PC-9 (cell line): ENCODE results near the gene MYO3B. TPM values are rescaled to one million over a fixed set of nuclear protein-coding genes. Genes with fewer than 3 reads are reported as not detected.

ENCODE experiments used
- BruUV-seq: library from RNA; stranded (reverse); fragments of 400-500 nt; replicated peaks from 2 replicates; lab custom pipeline; 2021; lab: Mats Ljungman, UMichigan
- CTCF ChIA-PET: fragments of 300-600 bp; sonication (Branson Sonifier 250); formaldehyde crosslinking; loops from one replicate; lab custom pipeline; 2022; ENCODE audit warnings: antibody characterized with exemption; lab: Charles Lee
- POLR2A ChIA-PET: fragments of 300-600 bp; sonication (Branson Sonifier 250); formaldehyde crosslinking; loops from one replicate; lab custom pipeline; 2022; ENCODE audit warnings: antibody characterized with exemption; ENCODE audit not compliant: unreplicated experiment; lab: Charles Lee
- DNase-seq, 2 experiments: peaks; one replicate each; pipeline versions ENCODE4 v3.0.0 to v3.0.0-alpha.2; 2015 to 2022; ENCODE audit warnings: mixed read lengths in 1 of 2
- H2AFZ ChIP-seq: fragments of 200-600 bp; sonication (generic); 2 replicates; pipeline ENCODE4 v1.8.1; 2017; ENCODE audit warnings: antibody characterized with exemption
- H3F3A ChIP-seq: fragments of 200-600 bp; sonication (generic); 2 replicates; pipeline ENCODE4 v1.8.1; 2017; ENCODE audit warnings: antibody characterized with exemption, mild to moderate bottlenecking, low read depth; ENCODE audit not compliant: insufficient read depth
- H3K27ac ChIP-seq: fragments of 200-600 bp; sonication (generic); 2 replicates; pipeline ENCODE4 v1.6.1; 2016; ENCODE audit warnings: mixed run types
- H3K27me3 ChIP-seq: fragments of 200-600 bp; sonication (generic); 2 replicates; pipeline ENCODE4 v1.6.1; 2016; ENCODE audit warnings: low read depth, mixed run types; ENCODE audit not compliant: insufficient read depth
- H3K36me3 ChIP-seq: fragments of 200-600 bp; sonication (generic); 2 replicates; pipeline ENCODE4 v1.6.1; 2016; ENCODE audit warnings: low read depth, mixed run types
- H3K4me1 ChIP-seq: fragments of 200-600 bp; sonication (generic); replicated peaks from 2 replicates; pipeline ENCODE4 v1.6.1; 2016; ENCODE audit warnings: mixed run types; ENCODE audit not compliant: insufficient read depth
- H3K4me2 ChIP-seq: fragments of 200-600 bp; sonication (generic); 2 replicates; pipeline ENCODE4 v1.6.1; 2017; ENCODE audit warnings: mixed run types
- H3K4me3 ChIP-seq: fragments of 200-600 bp; sonication (generic); 2 replicates; pipeline ENCODE4 v1.6.1; 2016; ENCODE audit warnings: mixed run types
- H3K79me2 ChIP-seq: fragments of 200-600 bp; sonication (generic); 2 replicates; pipeline ENCODE4 v1.6.1; 2017; ENCODE audit warnings: low read depth, mixed run types
- H3K9me2 ChIP-seq: fragments of 200-600 bp; sonication (generic); 2 replicates; pipeline ENCODE4 v1.8.1; 2017; ENCODE audit warnings: mild to moderate bottlenecking; ENCODE audit not compliant: insufficient read depth
- H3K9me3 ChIP-seq: fragments of 200-600 bp; sonication (generic); 2 replicates; pipeline ENCODE4 v1.8.1; 2016; ENCODE audit warnings: low read depth; ENCODE audit not compliant: insufficient read depth
- H4K20me1 ChIP-seq: fragments of 200-600 bp; sonication (generic); 2 replicates; pipeline ENCODE4 v1.8.1; 2017; ENCODE audit not compliant: insufficient read depth
- CTCF ChIP-seq: fragments of 200-600 bp; sonication (generic); conservative IDR thresholded peaks from 2 replicates; pipeline ENCODE4 v1.6.1; 2017; ENCODE audit warnings: mixed run types, antibody characterized with exemption, mild to moderate bottlenecking, moderate library complexity
- EZH2 ChIP-seq: fragments of 200-600 bp; sonication (generic); IDR thresholded peaks from 2 replicates; pipeline ENCODE4 v1.8.0; 2017; ENCODE audit warnings: antibody characterized with exemption, low read depth
- intact Hi-C: fragments of 100-400 bp; cut with micrococcal nuclease; formaldehyde crosslinking; loops from one replicate; pipeline ENCODE4 v1.10.0; 2022; ENCODE audit not compliant: unreplicated experiment
- total RNA-seq: library from RNA; stranded (reverse); gene quantifications from 2 replicates; pipeline ENCODE4 v1.2.3, GENCODE V29; 2021

The MYO3B gene
- total RNA-seq, 1 experiment from 2014 or later, result 5.3 TPM

GRCh38 chr2:170291474-170291873 lies 113.5 kb downstream of the MYO3B start:
- H3K9me2 ChIP-seq, result no peaks in the 10 kb centered on the region
- no TSS peak for BruUV-seq
- H3K79me2 ChIP-seq, result no peaks in the 10 kb centered on the region
- ChIA-PET POLR2A (no interaction called here), CTCF (no interaction called here)
- no peak overlapping the region for H3K4me2 ChIP-seq
- no peaks in the 10 kb centered on the region for H3K4me1 ChIP-seq
- no peak overlapping the region for H2AFZ ChIP-seq
- no peak for DNase-seq
- TF ChIP-seq EZH2, result no peak
- TF ChIP-seq CTCF, result no peak
- no peak overlapping the region for H3K4me3 ChIP-seq
- no peaks in the 10 kb centered on the region for H3F3A ChIP-seq
- H3K27ac ChIP-seq, result no peak overlapping the region
- no peaks in the 10 kb centered on the region for H3K27me3 ChIP-seq
- intact Hi-C loops, result no loop called here
- H3K36me3 ChIP-seq, result no peaks in the 10 kb centered on the region
- no peaks in the 10 kb centered on the region for H4K20me1 ChIP-seq
- peaks cover 15% of the 10 kb centered on the region for H3K9me3 ChIP-seq

DNA sequence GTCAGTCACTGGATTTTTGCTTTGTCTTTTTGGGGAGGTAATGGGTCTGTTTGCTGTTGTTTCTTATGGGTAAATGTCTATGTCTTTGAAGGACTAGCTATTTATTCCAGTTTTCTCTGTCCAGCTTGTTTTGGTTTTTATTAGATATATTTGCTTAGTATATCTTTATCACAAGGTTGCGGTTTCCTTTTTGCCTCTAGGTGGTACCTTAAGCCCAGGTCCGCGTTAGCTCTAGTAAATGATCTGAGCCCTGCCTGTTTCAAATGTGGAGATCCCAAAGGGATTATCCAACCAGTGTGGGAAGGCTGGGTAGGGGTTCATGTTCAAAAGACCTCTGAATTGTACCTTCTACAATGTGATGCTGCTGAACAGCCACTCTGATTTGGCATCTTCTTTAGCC lies 114.5 kb downstream of the MYO3B start:
- Histone ChIP-seq H3K27ac (no peak overlapping the region), H3K4me3 (no peak overlapping the region), H3K27me3 (no peaks in the 10 kb centered on the region), H2AFZ (no peak overlapping the region), H3F3A (no peaks in the 10 kb centered on the region), H4K20me1 (no peaks in the 10 kb centered on the region), H3K9me3 (peaks cover 15% of the 10 kb centered on the region), H3K36me3 (no peaks in the 10 kb centered on the region), H3K79me2 (no peaks in the 10 kb centered on the region), H3K9me2 (no peaks in the 10 kb centered on the region), H3K4me2 (no peak overlapping the region), H3K4me1 (no peaks in the 10 kb centered on the region)
- BruUV-seq, result no TSS peak
- intact Hi-C loops, result no loop called here
- DNase-seq, result no peak
- POLR2A ChIA-PET, result no interaction called here
- CTCF ChIA-PET, result no interaction called here
- TF ChIP-seq EZH2, result no peak

DNA sequence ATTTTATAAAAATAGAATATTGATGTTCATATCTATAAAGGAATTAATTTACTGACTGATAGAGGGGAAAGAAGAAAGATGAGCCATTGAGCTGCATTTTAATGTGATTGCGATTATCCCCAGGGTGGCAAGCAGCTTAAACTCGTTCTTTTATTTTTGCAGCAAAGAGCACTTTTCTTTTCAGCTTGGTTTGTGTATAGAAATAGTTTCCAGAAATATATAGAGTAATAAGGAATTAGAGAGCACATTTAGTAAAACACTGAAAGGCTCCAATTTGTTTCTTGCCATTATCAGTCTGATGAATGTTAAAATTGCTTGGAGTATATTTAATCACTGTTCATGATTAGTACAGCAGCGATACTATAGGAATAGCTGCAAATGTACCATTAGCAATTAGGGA lies 119.5 kb downstream of the MYO3B start:
- intact Hi-C loops, result no loop called here
- BruUV-seq, result no TSS peak
- no peak overlapping the region for H3K4me3 ChIP-seq
- H3K36me3 ChIP-seq, result no peaks in the 10 kb centered on the region
- H3K9me2 ChIP-seq, result no peaks in the 10 kb centered on the region
- H3K4me1 ChIP-seq, result no peaks in the 10 kb centered on the region
- H3K27ac ChIP-seq, result no peak overlapping the region
- no peak for TF ChIP-seq EZH2
- no peak for TF ChIP-seq CTCF
- H3K79me2 ChIP-seq, result no peaks in the 10 kb centered on the region
- DNase-seq, result no peak
- H3F3A ChIP-seq, result no peaks in the 10 kb centered on the region
- CTCF ChIA-PET, result no interaction called here
- H3K27me3 ChIP-seq, result no peaks in the 10 kb centered on the region
- no peak overlapping the region for H3K4me2 ChIP-seq
- H2AFZ ChIP-seq, result no peak overlapping the region
- POLR2A ChIA-PET, result interaction anchor here (0.7 kb wide), 1 partner anchor 1228 kb away, joined by 3 read pairs; no protein-coding TSS in a partner anchor
- H4K20me1 ChIP-seq, result no peaks in the 10 kb centered on the region
- H3K9me3 ChIP-seq, result peaks cover 12% of the 10 kb centered on the region

DNA sequence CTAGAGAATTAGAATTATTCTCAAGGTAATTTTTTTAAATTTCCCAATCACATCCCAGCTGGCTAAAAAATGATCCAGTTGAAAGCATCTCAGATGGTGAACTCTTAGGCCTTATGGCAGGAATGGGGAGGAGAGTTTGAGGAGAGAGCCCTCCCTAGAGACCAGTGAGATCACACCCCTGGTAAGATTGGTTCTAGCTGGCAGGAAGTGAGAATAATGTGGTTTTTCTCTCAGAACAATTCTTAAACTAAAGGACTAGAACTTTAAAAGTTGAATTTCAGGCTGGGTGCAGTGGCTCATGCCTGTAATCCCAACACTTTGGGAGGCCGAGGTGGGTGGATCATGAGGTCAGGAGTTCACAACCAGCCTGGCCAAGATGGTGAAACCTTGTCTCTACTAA lies 120.2 kb downstream of the MYO3B start:
- intact Hi-C loops, result no loop called here

More for the DNA sequence above, 120.2 kb downstream of the MYO3B start:
- H3K4me3 ChIP-seq, result no peak overlapping the region
- no peak overlapping the region for H3K4me2 ChIP-seq
- peaks cover 9% of the 10 kb centered on the region for H3K9me3 ChIP-seq
- H3F3A ChIP-seq, result no peaks in the 10 kb centered on the region
- no peaks in the 10 kb centered on the region for H3K4me1 ChIP-seq
- no peaks in the 10 kb centered on the region for H3K79me2 ChIP-seq
- no peak overlapping the region for H3K27ac ChIP-seq
- POLR2A ChIA-PET, result interaction anchor here (0.5 to 0.7 kb wide), 2 partner anchors 517 to 1227 kb away, joined by 3 read pairs; no protein-coding TSS in a partner anchor
- H3K9me2 ChIP-seq, result no peaks in the 10 kb centered on the region
- no peak for DNase-seq
- no peaks in the 10 kb centered on the region for H3K27me3 ChIP-seq
- H2AFZ ChIP-seq, result no peak overlapping the region
- TF ChIP-seq EZH2 (no peak), CTCF (no peak)
- BruUV-seq, result no TSS peak
- H4K20me1 ChIP-seq, result no peaks in the 10 kb centered on the region
- CTCF ChIA-PET, result no interaction called here
- no peaks in the 10 kb centered on the region for H3K36me3 ChIP-seq
